Activated T-helper 1 cell treated with anti-CD3 and anti-CD28 coated beads, Interleukin-12 subunit alpha, Interleukin-12 subunit beta, Interleukin-2, Interleukin-4 antibody, amounts not matched to agents 30 ng/mL and 10 ng/mL and 1 ng/mL, durations not matched to agents 14 hours and 24 hours and 36 hours (primary cell): ENCODE measurements around the gene RFX2. TPM values are rescaled to one million over a fixed set of nuclear protein-coding genes. Genes with fewer than 3 reads are reported as not detected.

Experiments
- DNase-seq: peaks from one replicate; pipeline ENCODE4 v3.0.0; 2021; ENCODE audit warnings: low spot score
- H3K27ac Mint-ChIP-seq: one replicate; pipeline ENCODE4 v1.8.0; 2021; ENCODE audit warnings: mild to moderate bottlenecking, mixed read lengths
- H3K27me3 Mint-ChIP-seq: one replicate; pipeline ENCODE4 v1.8.0; 2022; ENCODE audit warnings: mild to moderate bottlenecking, moderate library complexity, mixed read lengths; ENCODE audit not compliant: insufficient read depth
- H3K36me3 Mint-ChIP-seq: one replicate; pipeline ENCODE4 v1.8.0; 2021; ENCODE audit warnings: low read depth, mixed read lengths
- H3K4me1 Mint-ChIP-seq: one replicate; pipeline ENCODE4 v1.8.0; 2021; ENCODE audit warnings: low read depth, mixed read lengths
- H3K4me3 Mint-ChIP-seq: one replicate; pipeline ENCODE4 v1.8.0; 2021; ENCODE audit warnings: mild to moderate bottlenecking, moderate library complexity, mixed read lengths
- H3K9me3 Mint-ChIP-seq: one replicate; pipeline ENCODE4 v1.8.0; 2021; ENCODE audit warnings: mixed read lengths
- intact Hi-C: fragments of 100-400 bp; cut with micrococcal nuclease; formaldehyde crosslinking; loops from one replicate; pipeline ENCODE4 v1.15.1; 2024
- total RNA-seq: library from RNA; stranded (reverse); gene quantifications from 2 replicates; pipeline ENCODE4 v1.2.3, GENCODE V29; 2022

RFX2 gene
- total RNA-seq, 1 donor from 2014 or later, result 9.2 TPM

DNA sequence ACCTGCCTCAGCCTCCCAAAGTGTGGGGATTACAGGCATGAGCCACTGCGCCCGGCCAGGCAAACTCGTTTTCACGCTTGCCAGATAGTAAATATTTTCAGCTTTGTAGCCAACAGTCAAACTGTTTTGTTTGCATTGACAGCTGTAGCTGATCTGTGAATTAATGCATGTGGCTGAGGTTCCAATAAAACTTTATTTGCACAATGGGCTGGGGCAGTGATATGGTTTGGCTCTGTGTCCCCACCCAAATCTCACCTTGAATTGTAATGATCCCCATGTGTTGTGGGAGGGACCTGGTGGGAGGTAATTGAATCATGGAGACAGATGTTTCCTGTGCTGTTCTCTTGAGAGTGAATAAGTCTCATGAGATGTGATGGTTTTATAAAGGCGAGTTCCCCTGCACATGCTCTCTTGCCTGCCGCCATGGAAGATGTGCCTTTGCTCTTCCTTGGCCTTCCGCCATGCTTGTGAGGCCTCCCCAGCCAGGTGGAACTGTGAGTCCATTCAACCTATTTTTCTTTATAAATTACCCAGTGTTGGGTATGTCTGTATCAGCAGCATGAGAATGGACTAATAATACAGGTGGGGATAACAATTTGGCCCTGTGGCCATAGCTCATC is 110.0 kb downstream of the RFX2 start:
- Mint-ChIP-seq H3K27ac (no peak overlapping the region), H3K9me3 (no peaks in the 10 kb centered on the region), H3K4me1 (no peaks in the 10 kb centered on the region), H3K36me3 (peaks cover 5% of the 10 kb centered on the region), H3K4me3 (no peak overlapping the region), H3K27me3 (no peaks in the 10 kb centered on the region)
- intact Hi-C loops, result no loop called here
- DNase-seq, result no peak

DNA sequence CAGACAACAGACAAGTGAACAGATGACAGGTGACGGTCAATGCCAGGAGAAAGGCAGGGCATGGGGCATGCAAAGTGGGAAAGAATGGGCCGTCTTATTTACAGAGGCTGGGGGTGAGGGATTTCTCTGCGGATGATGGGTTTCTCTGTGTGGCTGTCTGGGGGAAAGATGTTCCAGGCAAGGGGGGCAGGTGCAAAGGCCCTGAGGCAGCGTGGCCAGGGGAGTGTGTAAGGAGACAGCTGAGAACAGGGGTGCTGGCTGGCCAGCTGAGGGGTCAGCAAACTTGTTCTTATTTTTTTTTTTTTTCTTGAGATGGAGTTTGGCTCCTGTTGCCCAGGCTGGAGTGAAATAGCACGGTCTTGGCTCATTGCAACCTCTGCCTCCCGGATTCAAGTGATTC is 110.6 kb downstream of the RFX2 start:
- Mint-ChIP-seq H3K4me3 (no peak overlapping the region), H3K27ac (no peak overlapping the region), H3K36me3 (peaks cover 5% of the 10 kb centered on the region), H3K27me3 (no peaks in the 10 kb centered on the region), H3K9me3 (no peaks in the 10 kb centered on the region), H3K4me1 (no peaks in the 10 kb centered on the region)
- intact Hi-C loops, result no loop called here
- DNase-seq, result no peak

DNA sequence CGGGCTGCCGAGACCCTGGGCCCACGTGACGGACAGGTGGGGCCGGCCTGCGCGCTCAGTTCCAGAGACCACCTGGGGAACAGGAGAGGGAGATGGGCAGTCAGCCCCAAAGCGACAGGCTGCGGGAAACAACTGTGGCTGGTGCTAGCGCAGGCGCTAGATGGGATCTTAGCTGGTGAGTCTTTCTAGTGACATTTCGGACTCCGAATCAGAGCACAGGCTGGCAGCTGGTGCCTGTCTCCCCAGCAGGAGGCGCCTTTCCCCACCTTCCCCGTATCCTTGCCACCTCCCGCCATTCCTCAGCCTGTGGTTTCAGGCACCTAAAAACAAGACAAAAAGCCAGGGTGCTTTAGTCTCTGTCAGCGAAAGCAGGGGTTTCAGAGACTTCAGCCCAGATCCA is 112.9 kb downstream of the RFX2 start:
- no peaks in the 10 kb centered on the region for H3K4me1 Mint-ChIP-seq
- no peaks in the 10 kb centered on the region for H3K27me3 Mint-ChIP-seq
- H3K36me3 Mint-ChIP-seq, result peaks cover 5% of the 10 kb centered on the region
- intact Hi-C loops, result no loop called here
- no peaks in the 10 kb centered on the region for H3K9me3 Mint-ChIP-seq
- no peak overlapping the region for H3K4me3 Mint-ChIP-seq
- no peak for DNase-seq
- no peak overlapping the region for H3K27ac Mint-ChIP-seq

DNA sequence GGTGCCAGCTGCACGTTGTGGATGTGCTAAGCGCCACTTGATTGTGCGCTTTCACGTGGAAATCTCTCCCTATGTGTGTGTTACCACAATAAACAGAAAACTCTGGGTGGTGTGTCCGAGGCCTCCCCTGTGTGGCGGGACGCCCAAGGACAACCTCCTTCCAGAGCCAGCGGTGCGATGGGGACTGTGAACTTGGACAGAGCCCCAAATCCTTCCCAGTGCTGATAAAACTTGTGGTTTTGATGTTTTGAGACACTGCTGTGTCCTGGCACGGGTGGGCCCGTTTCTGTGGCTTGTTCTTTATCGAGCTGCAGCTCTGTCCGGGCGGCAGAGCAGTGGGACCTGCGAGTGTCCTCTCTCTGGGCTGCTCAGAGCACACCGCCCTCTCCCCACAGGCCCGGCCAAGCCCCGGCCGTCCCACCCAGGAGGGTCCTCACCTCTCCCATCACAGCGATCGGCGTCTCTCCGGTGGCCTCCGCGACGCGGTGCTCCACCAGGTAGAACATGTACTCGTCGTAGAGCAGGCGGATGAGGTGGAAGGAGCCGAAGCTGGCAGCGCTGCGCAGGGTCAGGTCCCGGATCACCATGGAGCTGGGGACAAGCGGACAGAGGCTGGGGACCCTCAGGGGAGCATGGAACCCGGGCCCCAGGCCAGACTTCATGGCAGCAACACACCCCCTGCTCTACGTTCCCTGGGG is 113.5 kb downstream of the RFX2 start:
- Mint-ChIP-seq H3K4me1 (no peaks in the 10 kb centered on the region), H3K9me3 (no peaks in the 10 kb centered on the region), H3K4me3 (no peak overlapping the region), H3K27me3 (no peaks in the 10 kb centered on the region), H3K27ac (no peak overlapping the region), H3K36me3 (peaks cover 5% of the 10 kb centered on the region)
- intact Hi-C loops, result no loop called here
- no peak for DNase-seq

DNA sequence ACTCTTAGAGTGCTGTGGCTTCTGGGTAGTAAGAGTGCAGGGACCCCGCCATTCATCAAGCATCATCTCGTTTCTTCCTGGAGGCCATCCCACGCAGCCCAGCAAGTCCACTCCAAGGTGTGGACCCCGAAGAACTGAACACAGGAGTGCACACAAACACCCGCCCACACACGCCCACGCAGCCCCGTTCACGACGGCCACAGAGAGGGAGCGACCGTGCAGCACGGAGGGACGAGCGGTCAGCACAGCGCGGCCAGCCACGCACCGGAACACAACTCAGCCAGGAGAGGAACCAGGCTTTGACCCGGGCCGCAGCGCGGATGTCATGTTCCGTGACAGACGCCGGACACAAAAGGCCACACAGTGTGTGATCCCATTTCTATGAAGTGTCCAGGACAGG is 114.2 kb downstream of the RFX2 start:
- H3K4me3 Mint-ChIP-seq, result no peak overlapping the region
- intact Hi-C loops, result no loop called here
- no peak for DNase-seq
- no peaks in the 10 kb centered on the region for H3K27me3 Mint-ChIP-seq
- no peak overlapping the region for H3K27ac Mint-ChIP-seq
- H3K4me1 Mint-ChIP-seq, result no peaks in the 10 kb centered on the region
- no peaks in the 10 kb centered on the region for H3K9me3 Mint-ChIP-seq
- peaks cover 6% of the 10 kb centered on the region for H3K36me3 Mint-ChIP-seq

DNA sequence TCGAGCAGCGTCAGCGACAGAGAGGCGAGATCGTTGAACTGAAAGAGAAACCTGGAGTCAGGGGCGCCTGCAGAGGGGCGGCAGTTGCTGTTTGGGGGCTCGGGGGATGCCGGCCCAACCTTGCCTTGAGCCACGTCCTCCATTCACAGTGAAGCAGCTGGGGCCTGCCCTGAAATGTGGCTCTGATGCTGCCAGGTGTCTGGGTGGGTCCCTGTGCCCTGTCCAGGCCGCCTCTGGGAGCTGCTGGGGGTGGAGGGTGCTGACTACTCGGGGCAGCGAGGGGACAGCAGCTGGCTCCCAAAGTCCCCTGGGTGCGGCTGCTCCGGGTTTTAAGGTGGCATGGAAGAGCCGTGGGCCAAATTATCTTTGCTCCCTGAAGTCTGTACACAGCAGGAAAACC is 114.7 kb downstream of the RFX2 start:
- Mint-ChIP-seq H3K36me3 (peaks cover 6% of the 10 kb centered on the region), H3K27me3 (no peaks in the 10 kb centered on the region), H3K4me3 (no peak overlapping the region), H3K4me1 (no peaks in the 10 kb centered on the region), H3K27ac (no peak overlapping the region), H3K9me3 (no peaks in the 10 kb centered on the region)
- intact Hi-C loops, result no loop called here
- DNase-seq, result no peak

DNA sequence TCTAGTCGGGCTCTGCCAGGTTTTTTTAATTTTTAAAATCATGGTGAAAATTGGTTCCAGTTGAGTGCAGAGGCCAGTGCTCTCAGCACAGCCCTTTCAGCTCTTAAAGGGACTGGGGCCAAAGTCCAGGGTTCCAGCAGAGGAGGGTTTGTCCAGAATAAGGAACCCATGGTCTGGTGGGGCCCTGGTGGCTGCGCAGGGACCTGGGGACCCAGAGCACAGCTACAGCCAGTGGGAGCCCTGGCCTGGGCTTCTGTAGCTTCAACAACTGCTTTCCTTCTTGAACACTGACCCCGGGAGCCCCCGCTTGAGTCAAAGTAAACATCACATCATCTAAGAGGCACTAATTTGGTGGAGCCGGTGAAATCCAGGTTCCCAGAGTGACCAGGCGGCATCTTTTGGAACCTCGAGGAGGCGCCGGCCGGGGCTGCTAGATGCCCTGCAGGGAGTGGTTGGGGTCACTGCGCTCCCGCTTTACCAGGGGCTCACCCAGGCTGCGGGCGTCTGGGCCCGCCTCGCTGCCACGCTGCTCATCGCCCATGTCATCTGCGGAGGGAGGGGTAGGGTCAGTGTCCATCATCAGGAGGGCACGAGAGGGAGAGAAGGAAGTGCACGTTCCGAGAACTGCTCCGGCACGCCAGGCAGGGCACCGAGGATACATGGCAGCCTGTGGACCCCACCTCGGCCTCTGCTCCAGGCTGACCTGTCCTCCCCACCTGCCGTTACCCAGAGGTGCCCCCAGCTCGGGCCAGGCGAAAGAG is 115.7 kb downstream of the RFX2 start:
- H3K27ac Mint-ChIP-seq, result no peak overlapping the region

DNA sequence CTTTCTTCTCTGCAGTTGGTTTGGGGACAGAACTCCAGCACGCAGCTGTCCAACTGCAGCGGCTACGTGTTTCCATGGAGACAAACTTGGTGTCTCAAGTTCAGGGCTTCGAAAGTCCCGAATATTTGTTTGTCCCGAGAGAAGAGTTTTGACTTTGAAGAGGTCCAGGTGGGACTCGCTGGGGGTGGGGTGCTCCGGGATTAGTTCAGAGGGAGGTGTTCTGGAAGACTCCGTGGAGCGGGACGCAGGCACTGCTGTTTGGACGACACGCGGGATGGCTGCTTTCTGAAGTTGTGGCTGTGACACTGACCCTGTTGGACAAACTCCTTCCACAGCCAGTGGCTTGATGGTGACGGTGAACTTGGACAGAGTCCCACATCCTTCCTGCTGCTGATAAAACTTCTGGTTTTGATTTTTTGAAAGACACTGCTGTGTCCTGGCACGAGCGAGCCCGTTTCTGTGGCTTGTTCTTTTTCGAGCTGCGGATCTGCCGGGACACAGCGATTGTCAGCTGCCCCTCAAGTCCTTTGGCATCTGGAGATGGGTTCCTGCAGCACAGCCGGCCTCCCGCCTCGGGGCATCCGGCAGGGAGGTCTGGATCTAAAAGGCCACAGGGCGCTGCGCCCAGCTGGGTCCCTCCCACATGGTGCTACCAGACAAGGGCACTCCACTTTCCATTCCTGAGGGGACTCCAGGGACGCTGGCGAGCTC is 116.5 kb downstream of the RFX2 start:
- H3K36me3 Mint-ChIP-seq, result peaks cover 1% of the 10 kb centered on the region
- H3K27ac Mint-ChIP-seq, result no peak overlapping the region
- H3K4me3 Mint-ChIP-seq, result no peak overlapping the region
- no peak for DNase-seq
- no peaks in the 10 kb centered on the region for H3K9me3 Mint-ChIP-seq
- peaks cover under 1% of the 10 kb centered on the region for H3K4me1 Mint-ChIP-seq
- H3K27me3 Mint-ChIP-seq, result no peaks in the 10 kb centered on the region
- intact Hi-C loops, result no loop called here

More for the DNA sequence above, 115.7 kb downstream of the RFX2 start:
- no peaks in the 10 kb centered on the region for H3K4me1 Mint-ChIP-seq
- intact Hi-C loops, result no loop called here
- H3K27me3 Mint-ChIP-seq, result no peaks in the 10 kb centered on the region
- peaks cover 6% of the 10 kb centered on the region for H3K36me3 Mint-ChIP-seq
- no peak for DNase-seq
- H3K9me3 Mint-ChIP-seq, result no peaks in the 10 kb centered on the region
- H3K4me3 Mint-ChIP-seq, result no peak overlapping the region

DNA sequence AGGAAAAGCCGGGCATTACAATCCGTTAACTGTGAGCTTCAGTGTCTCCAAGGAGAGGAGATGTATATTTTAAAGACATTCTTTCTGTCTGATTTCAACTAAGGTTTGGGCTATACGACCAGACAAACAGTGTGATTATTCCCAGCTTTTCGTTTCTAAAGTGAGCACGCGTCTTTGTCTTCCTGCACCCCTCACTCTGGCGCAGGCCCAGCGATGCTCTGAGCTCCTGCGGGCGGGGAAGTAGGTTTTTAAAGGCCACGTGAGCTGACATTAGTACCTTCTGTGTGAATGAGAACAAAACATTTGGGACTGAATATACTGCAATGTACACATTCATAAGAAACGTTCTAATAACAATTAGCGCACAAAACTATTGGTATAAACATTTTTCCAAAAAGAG is 117.1 kb downstream of the RFX2 start:
- no peaks in the 10 kb centered on the region for H3K9me3 Mint-ChIP-seq
- no peaks in the 10 kb centered on the region for H3K27me3 Mint-ChIP-seq
- H3K36me3 Mint-ChIP-seq, result peaks cover 1% of the 10 kb centered on the region
- intact Hi-C loops, result no loop called here
- H3K4me3 Mint-ChIP-seq, result no peak overlapping the region
- H3K4me1 Mint-ChIP-seq, result peaks cover 5% of the 10 kb centered on the region
- no peak overlapping the region for H3K27ac Mint-ChIP-seq
- no peak for DNase-seq

DNA sequence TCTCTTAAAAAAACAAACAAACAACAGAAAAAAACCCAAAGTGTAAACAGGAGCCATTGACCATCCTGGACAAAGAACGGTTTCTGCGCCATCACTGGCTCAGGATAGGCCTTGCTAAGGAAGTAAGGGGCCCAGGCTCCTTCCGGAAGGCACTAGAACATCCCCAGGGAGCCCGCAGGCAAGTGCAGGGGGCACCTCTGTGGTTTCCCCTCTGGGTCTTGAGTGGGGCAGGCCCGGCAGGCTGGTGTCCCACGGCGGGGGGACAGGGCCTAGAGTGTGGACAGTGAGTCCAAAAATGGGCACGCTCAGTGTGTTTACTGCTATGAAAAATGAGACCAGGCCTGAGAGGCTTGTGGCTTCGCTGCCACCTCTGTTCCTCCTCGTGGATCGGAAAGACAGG is 117.5 kb downstream of the RFX2 start:
- H3K27ac Mint-ChIP-seq, result no peak overlapping the region
- intact Hi-C loops, result no loop called here
- peaks cover 8% of the 10 kb centered on the region for H3K4me1 Mint-ChIP-seq
- peaks cover 1% of the 10 kb centered on the region for H3K36me3 Mint-ChIP-seq
- H3K9me3 Mint-ChIP-seq, result no peaks in the 10 kb centered on the region
- DNase-seq, result no peak
- no peak overlapping the region for H3K4me3 Mint-ChIP-seq
- no peaks in the 10 kb centered on the region for H3K27me3 Mint-ChIP-seq

DNA sequence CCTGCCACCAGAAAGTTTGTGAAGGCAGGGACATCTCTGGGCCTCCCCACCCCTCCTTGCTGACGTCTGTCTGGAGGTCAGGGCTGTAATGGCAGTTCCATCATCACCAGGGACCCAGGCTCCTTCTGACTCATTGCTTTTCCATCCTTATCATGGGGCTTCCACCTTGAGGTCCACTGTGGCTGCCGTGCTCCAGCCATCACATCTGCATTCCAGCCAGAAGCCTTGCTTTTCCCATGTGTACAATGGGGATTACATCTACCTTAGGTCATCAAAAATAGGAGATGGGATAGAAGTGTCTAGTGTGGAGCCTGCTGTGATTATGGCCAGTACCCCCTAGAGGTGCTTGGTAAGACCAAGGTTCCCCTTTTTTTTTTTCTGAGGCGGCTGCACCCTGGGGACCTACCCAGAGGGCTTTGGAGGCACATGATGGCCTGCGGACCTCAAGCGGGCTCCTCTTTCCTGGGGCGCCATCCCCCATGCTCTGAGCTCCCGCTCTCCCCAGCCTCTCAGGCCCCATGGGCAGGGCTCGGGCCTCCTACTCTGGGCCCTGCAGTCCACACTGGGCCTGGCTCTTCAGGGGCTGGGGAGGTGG is 119.0 kb downstream of the RFX2 start:
- Mint-ChIP-seq H3K4me1 (peaks cover 16% of the 10 kb centered on the region), H3K4me3 (no peak overlapping the region), H3K27ac (no peak overlapping the region), H3K9me3 (no peaks in the 10 kb centered on the region), H3K36me3 (peaks cover 1% of the 10 kb centered on the region), H3K27me3 (no peaks in the 10 kb centered on the region)
- DNase-seq, result no peak
- intact Hi-C loops, result no loop called here

DNA sequence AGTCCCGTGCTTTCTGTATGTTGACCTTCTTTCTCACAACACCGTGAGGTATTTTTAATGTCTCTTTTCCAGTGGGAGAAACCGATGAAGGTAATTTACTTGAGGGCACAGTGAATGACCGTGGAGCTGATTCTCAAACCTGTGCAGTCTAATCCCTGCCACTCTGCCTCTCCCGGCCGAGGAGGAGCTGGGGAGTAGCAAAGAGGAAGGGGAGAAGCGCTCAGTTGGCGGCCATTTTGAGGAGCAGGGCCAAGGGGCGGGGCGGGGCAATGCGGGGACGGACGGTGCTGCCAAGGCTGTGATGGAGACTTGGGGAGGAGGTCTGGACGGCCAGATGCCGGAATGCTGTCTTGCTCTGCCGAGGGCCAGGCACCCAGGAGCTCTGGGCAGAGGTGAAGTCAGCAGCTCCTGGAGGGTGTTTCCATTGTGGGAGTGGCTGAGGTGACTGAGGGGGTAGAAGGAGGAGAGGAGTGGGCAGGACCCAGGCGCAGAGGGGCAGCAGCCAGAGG is 120.0 kb downstream of the RFX2 start:
- DNase-seq, result no peak
- intact Hi-C loops, result no loop called here
- Mint-ChIP-seq H3K27ac (no peak overlapping the region), H3K9me3 (no peaks in the 10 kb centered on the region), H3K36me3 (peaks cover 1% of the 10 kb centered on the region), H3K27me3 (no peaks in the 10 kb centered on the region), H3K4me1 (peaks cover 18% of the 10 kb centered on the region), H3K4me3 (peak overlapping the region; percentile 64)
